Gastrocnemius medialis (tissue), 4 donors: ENCODE data around the gene ILDR2. TPM values are rescaled to one million over a fixed set of nuclear protein-coding genes. Genes with fewer than 3 reads are reported as not detected.
A peak's percentile ranks its signal among the peaks of the same experiment; 100 is the strongest.

ENCODE experiments used
- ATAC-seq, 2 donors: fragments of 150-250 bp; one replicate each; pipeline ENCODE4 v1.9.1; 2016
- DNase-seq, 2 donors: peaks; one replicate each; pipeline ENCODE4 v3.0.0-alpha.2; 2019
- H3K27ac ChIP-seq, 4 donors: fragments of 200-600 bp; sonication (generic); 1 replicate in 1 of 4; 2 replicates in 3 of 4; pipeline ENCODE4 v1.5.1; 2016 to 2018; ENCODE audit warnings: mild to moderate bottlenecking in 2 of 4, moderate library complexity in 1 of 4
- H3K27me3 ChIP-seq, 3 donors: fragments of 200-600 bp; sonication (generic) in 2 of 3; 1 replicate in 1 of 3; 2 replicates in 2 of 3; pipeline versions ENCODE4 v1.5.1 to v1.6.0; 2016 to 2019; ENCODE audit warnings: mild to moderate bottlenecking in 1 of 3, moderate library complexity in 1 of 3
- H3K36me3 ChIP-seq, 2 donors: fragments of 200-600 bp; sonication (generic) in 1 of 2; one replicate each; pipeline ENCODE4 v1.5.1; 2017 to 2018
- H3K4me1 ChIP-seq, 2 donors: fragments of 200-600 bp; sonication (generic) in 1 of 2; one replicate each; pipeline ENCODE4 v1.5.1; 2016 to 2017; ENCODE audit warnings: mild to moderate bottlenecking in 2 of 2
- H3K4me3 ChIP-seq, 4 donors: fragments of 200-600 bp; sonication (generic) in 3 of 4; 1 replicate in 1 of 4; 2 replicates in 3 of 4; pipeline ENCODE4 v1.5.1; 2016 to 2019; ENCODE audit warnings: mild to moderate bottlenecking in 2 of 4
- H3K9me3 ChIP-seq, 3 donors: fragments of 200-600 bp; sonication (generic) in 2 of 3; 1 replicate in 1 of 3; 2 replicates in 2 of 3; pipeline ENCODE4 v1.5.1; 2016 to 2019
- POLR2A ChIP-seq, 2 donors: fragments of 450-650 bp; IDR thresholded peaks; one replicate each; pipeline ENCODE4 v1.6.1; 2017; ENCODE audit warnings: antibody characterized with exemption in 2 of 2, mild to moderate bottlenecking in 2 of 2, moderate library complexity in 2 of 2
- in situ Hi-C, 4 donors: fragments of 200-750 bp; cut with MboI; loops; one replicate each; pipeline versions ENCODE4 v1.15.0 to v1.8.0; 2017; ENCODE audit warnings: low sequenced_read_pairs in 4 of 4
- intact Hi-C: fragments of 100-400 bp; cut with DNase I; formaldehyde crosslinking; loops from one replicate; pipeline ENCODE4 v1.15.1; 2023; ENCODE audit warnings: low total_unique reads
- total RNA-seq, 4 donors: library from RNA; depleted of rRNA; stranded (reverse); fragments of >200 nt; gene quantifications; one replicate each; pipeline versions ENCODE4 v1.1.0 to v1.2.3, GENCODE V29; 2016
- TF ChIP-seq, protein P1 (sequence below), 5 experiments: fragments of 450-650 bp in 3 of 5; fragments of 200-600 bp in 2 of 5; sonication (generic) in 2 of 5; IDR thresholded peaks in 4 of 5; conservative IDR thresholded peaks in 1 of 5; 1 replicate in 4 of 5; 2 replicates in 1 of 5; pipeline ENCODE4 v1.5.1; 2016 to 2019; ENCODE audit warnings: antibody characterized with exemption in 5 of 5, mild to moderate bottlenecking in 3 of 5, moderate library complexity in 3 of 5

Gene ILDR2
- total RNA-seq, 4 donors from 2014 or later, result 0.10 to 0.47 (median 0.25) TPM

DNA sequence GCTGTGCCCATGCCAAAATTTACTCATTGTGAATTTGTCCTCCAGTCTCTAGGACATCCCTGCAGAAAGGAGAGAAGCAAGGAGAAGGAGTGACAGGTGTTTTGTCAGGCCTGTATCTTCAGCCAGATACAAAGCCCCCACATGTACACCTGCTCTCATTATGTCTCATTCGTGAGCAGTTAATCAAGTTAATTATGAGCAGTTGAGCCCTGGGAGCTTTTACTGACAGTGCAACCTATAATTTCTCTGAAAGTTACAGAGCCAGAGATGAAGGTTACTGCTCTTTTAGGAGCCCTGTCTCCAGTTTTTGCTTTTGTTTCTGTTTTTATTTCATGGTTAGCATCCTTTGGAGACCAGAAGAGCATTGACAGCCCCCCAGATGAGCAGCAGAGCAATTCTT lies 5.0 kb upstream of the ILDR2 start:
- no peak overlapping the region for H3K4me3 ChIP-seq
- H3K27me3 ChIP-seq, result no peaks in the 10 kb centered on the region
- H3K4me1 ChIP-seq, result no peaks in the 10 kb centered on the region
- intact Hi-C loops, result no loop called here
- TF ChIP-seq POLR2A (IDR thresholded peaks at IDR 0.05), result no peak
- TF ChIP-seq, protein P1, sequence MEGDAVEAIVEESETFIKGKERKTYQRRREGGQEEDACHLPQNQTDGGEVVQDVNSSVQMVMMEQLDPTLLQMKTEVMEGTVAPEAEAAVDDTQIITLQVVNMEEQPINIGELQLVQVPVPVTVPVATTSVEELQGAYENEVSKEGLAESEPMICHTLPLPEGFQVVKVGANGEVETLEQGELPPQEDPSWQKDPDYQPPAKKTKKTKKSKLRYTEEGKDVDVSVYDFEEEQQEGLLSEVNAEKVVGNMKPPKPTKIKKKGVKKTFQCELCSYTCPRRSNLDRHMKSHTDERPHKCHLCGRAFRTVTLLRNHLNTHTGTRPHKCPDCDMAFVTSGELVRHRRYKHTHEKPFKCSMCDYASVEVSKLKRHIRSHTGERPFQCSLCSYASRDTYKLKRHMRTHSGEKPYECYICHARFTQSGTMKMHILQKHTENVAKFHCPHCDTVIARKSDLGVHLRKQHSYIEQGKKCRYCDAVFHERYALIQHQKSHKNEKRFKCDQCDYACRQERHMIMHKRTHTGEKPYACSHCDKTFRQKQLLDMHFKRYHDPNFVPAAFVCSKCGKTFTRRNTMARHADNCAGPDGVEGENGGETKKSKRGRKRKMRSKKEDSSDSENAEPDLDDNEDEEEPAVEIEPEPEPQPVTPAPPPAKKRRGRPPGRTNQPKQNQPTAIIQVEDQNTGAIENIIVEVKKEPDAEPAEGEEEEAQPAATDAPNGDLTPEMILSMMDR (IDR thresholded peaks at IDR 0.05 in 4 of 5, conservative IDR thresholded peaks at IDR 0.05 in 1 of 5), result no peak
- no peak overlapping the region for H3K27ac ChIP-seq
- DNase-seq, result no peak
- no peaks in the 10 kb centered on the region for H3K9me3 ChIP-seq
- in situ Hi-C loops, result no loop called here
- H3K36me3 ChIP-seq, result no peaks in the 10 kb centered on the region
- no peak for ATAC-seq

DNA sequence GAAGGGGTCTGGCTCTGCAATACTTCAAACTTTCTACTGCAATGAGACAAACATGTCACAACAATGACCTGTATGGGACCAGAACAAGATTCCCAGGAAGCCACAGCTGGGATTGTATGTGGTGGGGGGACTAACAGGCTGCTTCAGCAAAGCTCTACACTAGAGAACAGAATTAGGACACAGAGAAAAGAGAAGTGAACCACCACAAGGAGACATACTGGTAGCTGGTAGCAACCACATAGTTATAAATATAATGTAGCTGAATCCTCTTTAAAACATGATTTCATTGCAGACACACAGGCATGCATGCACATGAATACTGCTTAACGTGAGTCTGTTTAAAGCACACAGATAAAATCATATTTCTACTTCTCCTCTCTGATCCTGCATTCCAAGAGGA lies 3.5 kb upstream of the ILDR2 start:
- DNase-seq (no peak), ATAC-seq (no peak)
- no peak for TF ChIP-seq POLR2A (IDR thresholded peaks at IDR 0.05)
- H3K9me3 ChIP-seq, result no peaks in the 10 kb centered on the region
- intact Hi-C loops (no loop called here), in situ Hi-C loops (no loop called here)
- H3K4me1 ChIP-seq, result peaks cover 4 to 9% of the 10 kb centered on the region in 2 donors
- no peaks in the 10 kb centered on the region for H3K36me3 ChIP-seq
- H3K27me3 ChIP-seq, result peaks cover 0 to 11% (median 2%) of the 10 kb centered on the region in 3 donors
- no peak overlapping the region for H3K27ac ChIP-seq
- H3K4me3 ChIP-seq, result no peak overlapping the region

DNA sequence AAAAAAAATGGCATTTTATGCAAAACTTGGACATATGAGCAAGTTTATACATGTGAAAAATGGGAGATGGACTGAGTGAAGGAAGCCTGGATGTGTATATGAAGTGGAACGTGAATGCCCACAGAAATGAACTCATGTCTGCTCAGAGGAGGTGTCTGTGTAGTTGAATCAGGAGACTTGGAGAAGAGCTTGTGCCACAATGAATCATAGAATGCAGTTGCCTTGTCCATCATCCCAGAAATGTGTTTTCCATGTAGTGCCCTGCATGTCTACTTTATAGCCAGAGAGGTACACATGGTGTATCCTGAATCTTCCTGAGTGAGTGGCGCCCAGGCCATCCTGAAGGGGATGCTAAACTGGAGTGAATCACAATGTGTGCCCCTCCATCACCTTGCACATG lies 2.6 kb upstream of the ILDR2 start:
- peaks cover 4 to 9% of the 10 kb centered on the region in 2 donors for H3K4me1 ChIP-seq
- H3K4me3 ChIP-seq, result no peak overlapping the region
- no peaks in the 10 kb centered on the region for H3K9me3 ChIP-seq
- no peak for TF ChIP-seq POLR2A (IDR thresholded peaks at IDR 0.05)
- TF ChIP-seq, protein P1 (IDR thresholded peaks at IDR 0.05 in 4 of 5, conservative IDR thresholded peaks at IDR 0.05 in 1 of 5), result no peak
- intact Hi-C loops, result no loop called here
- DNase-seq (no peak), ATAC-seq (no peak)
- H3K27me3 ChIP-seq, result peaks cover 5 to 14% (median 9%) of the 10 kb centered on the region in 3 donors
- no peaks in the 10 kb centered on the region for H3K36me3 ChIP-seq
- H3K27ac ChIP-seq, result no peak overlapping the region
- in situ Hi-C loops, result no loop called here

DNA sequence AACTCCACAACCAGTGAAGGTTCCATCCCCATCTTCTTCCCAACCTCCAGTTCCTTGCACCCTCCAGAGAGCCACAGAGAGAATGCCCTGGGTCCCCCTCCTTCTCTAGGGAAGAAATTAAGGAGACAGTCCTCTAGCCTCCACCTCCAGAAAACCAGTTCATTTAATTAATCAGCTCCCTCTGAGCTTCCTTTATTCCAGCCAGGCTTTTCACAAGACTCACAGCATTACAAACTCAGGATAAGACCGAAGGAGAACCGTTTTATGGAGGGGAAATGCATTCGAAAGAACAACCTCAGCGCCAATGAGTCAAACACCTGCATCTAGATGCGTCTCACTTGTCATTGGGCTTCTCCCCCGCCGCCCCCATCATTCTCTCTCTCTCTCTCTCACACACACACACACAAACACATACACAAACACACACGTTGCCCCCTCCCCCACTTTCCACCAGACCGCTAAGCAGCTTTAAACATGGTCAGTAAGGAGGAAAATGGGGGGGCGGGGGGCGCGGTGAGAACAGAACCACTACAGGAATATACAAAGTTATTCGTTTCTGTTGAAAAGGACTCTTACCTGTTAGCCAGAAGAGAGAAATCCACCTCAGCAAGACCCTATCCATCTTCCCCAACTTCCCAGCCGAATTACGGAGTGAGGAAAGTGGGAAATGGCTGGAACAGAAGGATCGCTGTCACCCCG lies 544 bp downstream of the ILDR2 start:
- in situ Hi-C loops, result no loop called here
- no peaks in the 10 kb centered on the region for H3K36me3 ChIP-seq
- no peak for DNase-seq
- peak overlapping the region; percentile 51 to 64 (median 54) for H3K4me3 ChIP-seq
- peaks cover 10 to 40% (median 19%) of the 10 kb centered on the region in 3 donors for H3K27me3 ChIP-seq
- H3K9me3 ChIP-seq, result no peaks in the 10 kb centered on the region
- H3K4me1 ChIP-seq, result peaks cover 4 to 9% of the 10 kb centered on the region in 2 donors
- intact Hi-C loops, result loop anchor here (1.0 kb wide), 1 partner anchor 85 kb away; no protein-coding TSS in a partner anchor
- no peak overlapping the region for H3K27ac ChIP-seq
- TF ChIP-seq POLR2A (IDR thresholded peaks at IDR 0.05), result no peak
- TF ChIP-seq, protein P1 (IDR thresholded peaks at IDR 0.05 in 4 of 5, conservative IDR thresholded peaks at IDR 0.05 in 1 of 5), result no peak
- ATAC-seq, result peak in 1 of 2 donors; percentile 17

DNA sequence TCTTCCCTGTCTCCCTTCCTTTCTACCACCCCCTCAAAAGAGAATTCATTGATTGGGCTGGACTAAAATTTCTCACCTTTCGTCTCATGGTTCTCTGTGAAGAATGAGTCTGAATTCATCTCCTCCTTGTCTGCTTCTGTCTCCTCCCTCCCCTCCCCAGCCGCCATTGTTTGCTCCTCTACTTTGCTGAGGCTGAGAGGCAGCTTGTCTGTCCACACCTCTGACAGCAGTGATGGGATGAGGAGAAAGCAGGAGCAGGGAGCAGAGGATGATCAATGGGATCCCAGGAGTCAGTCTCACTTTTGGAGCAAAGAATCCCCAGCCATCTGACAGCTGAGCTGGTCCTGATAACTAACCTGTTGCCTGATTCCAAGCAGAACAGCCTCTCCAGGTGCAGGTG lies 2.5 kb downstream of the ILDR2 start:
- ATAC-seq, result no peak
- peaks cover 4 to 9% of the 10 kb centered on the region in 2 donors for H3K4me1 ChIP-seq
- intact Hi-C loops (no loop called here), in situ Hi-C loops (no loop called here)
- no peaks in the 10 kb centered on the region for H3K36me3 ChIP-seq
- no peaks in the 10 kb centered on the region for H3K9me3 ChIP-seq
- TF ChIP-seq, protein P1 (IDR thresholded peaks at IDR 0.05 in 4 of 5, conservative IDR thresholded peaks at IDR 0.05 in 1 of 5), result no peak
- no peak for TF ChIP-seq POLR2A (IDR thresholded peaks at IDR 0.05)
- no peak overlapping the region for H3K27ac ChIP-seq
- no peak overlapping the region for H3K4me3 ChIP-seq
- DNase-seq, result no peak
- H3K27me3 ChIP-seq, result peaks cover 10 to 43% (median 19%) of the 10 kb centered on the region in 3 donors
